Colonic mucosa (tissue), 4 donors: Measurements from ENCODE around the gene SPG11. TPM values are rescaled to one million over a fixed set of nuclear protein-coding genes. Genes with fewer than 3 reads are reported as not detected.
"Not testable (repeated sequence)": the region's sequence is repeated elsewhere in the genome, so short reads cannot be mapped to it uniquely, and the experiment has no call there.

ENCODE experiments used
- DNase-seq: peaks from one replicate; pipeline ENCODE4 v3.0.0-alpha.2; 2020
- H3K27ac ChIP-seq: fragments of 200-600 bp; one replicate; pipeline ENCODE4 v1.8.0; 2021
- H3K27me3 ChIP-seq: fragments of 200-600 bp; one replicate; pipeline ENCODE4 v1.8.0; 2021
- H3K36me3 ChIP-seq: fragments of 200-600 bp; one replicate; pipeline ENCODE4 v1.8.0; 2021
- H3K4me1 ChIP-seq: fragments of 200-600 bp; one replicate; pipeline ENCODE4 v1.8.0; 2021; ENCODE audit warnings: mild to moderate bottlenecking
- H3K4me3 ChIP-seq: fragments of 200-600 bp; one replicate; pipeline ENCODE4 v1.8.0; 2021
- H3K9ac ChIP-seq, 2 donors: one replicate each; pipeline ENCODE4 v1.7.0; 2013; ENCODE audit warnings: control low read depth in 2 of 2, low read depth in 2 of 2, low read length in 2 of 2
- H3K9me3 ChIP-seq: fragments of 200-600 bp; one replicate; pipeline ENCODE4 v1.8.0; 2021
- CTCF ChIP-seq: fragments of 200-600 bp; IDR thresholded peaks from one replicate; pipeline ENCODE4 v1.8.0; 2022; ENCODE audit warnings: antibody characterized with exemption, mild to moderate bottlenecking
- intact Hi-C: fragments of 100-400 bp; cut with DNase I; formaldehyde crosslinking; loops from one replicate; pipeline ENCODE4 v1.14.1; 2022
- total RNA-seq, 2 donors: library from RNA; stranded (reverse); fragmentation: NEBNext Ultra II Directional in 1 of 2; extraction: Animal tissue kit (Norgen Biotek cat#: 25700) in 1 of 2; gene quantifications; one replicate each; pipeline ENCODE4 v1.2.1, GENCODE V29; 2021
- donor health status: healthy.
- donor health status: DM: no; HTN: no; CAD: no.
- donor health status: DM: no; HTN: no; CAD: no.

The SPG11 gene
- total RNA-seq, 2 donors from 2014 or later, result 79.3 to 95.3 TPM

- peak overlapping the region; percentile 81 for H3K4me3 ChIP-seq
- H3K9me3 ChIP-seq, result no peaks in the 10 kb centered on the region
- H3K4me1 ChIP-seq, result peaks cover 8% of the 10 kb centered on the region
- no peak for TF ChIP-seq CTCF
- H3K27ac ChIP-seq, result peak overlapping the region; percentile 99
- H3K27me3 ChIP-seq, result no peaks in the 10 kb centered on the region
- no peaks in the 10 kb centered on the region for H3K36me3 ChIP-seq
- DNase-seq, result peak; percentile 56
- peak overlapping the region; percentile 62 to 81 for H3K9ac ChIP-seq
- intact Hi-C loops, result no loop called here
Observed at GRCh38 chr15:44535523-44536301, 127.8 kb downstream of the SPG11 start.

DNA sequence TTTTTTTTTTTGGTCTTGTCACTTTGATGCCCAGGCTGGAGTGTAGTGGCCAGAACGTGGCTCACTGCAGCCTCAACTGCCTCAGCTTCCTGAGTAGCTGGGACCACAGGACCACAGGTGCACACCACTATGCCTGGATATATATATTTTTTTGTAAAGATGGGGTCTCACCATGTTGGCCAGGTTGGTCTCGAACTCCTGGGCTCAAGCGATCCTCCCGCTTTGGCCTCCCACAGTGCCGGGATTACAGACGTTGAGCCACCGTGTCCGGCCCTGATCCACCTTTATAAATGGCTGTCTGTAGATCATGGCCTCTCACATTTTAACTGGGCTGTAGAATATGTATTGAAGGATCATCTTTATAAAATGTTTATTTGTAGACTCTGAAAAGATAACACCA is 128.4 kb downstream of the SPG11 start:
- intact Hi-C loops, result no loop called here
- no peak for TF ChIP-seq CTCF
- Histone ChIP-seq H3K27ac (no peak overlapping the region), H3K36me3 (no peaks in the 10 kb centered on the region), H3K27me3 (no peaks in the 10 kb centered on the region), H3K9me3 (no peaks in the 10 kb centered on the region), H3K4me1 (peaks cover 8% of the 10 kb centered on the region), H3K9ac (no peak overlapping the region), H3K4me3 (no peak overlapping the region)
- DNase-seq, result no peak

GRCh38 chr15:44532689-44533088 is 130.8 kb downstream of the SPG11 start:
- Histone ChIP-seq H3K9me3 (no peaks in the 10 kb centered on the region), H3K36me3 (no peaks in the 10 kb centered on the region), H3K27ac (no peak overlapping the region), H3K4me3 (no peak overlapping the region), H3K4me1 (peaks cover 5% of the 10 kb centered on the region), H3K9ac (no peak overlapping the region), H3K27me3 (no peaks in the 10 kb centered on the region)
- TF ChIP-seq CTCF, result no peak
- intact Hi-C loops, result no loop called here
- DNase-seq, result no peak

DNA sequence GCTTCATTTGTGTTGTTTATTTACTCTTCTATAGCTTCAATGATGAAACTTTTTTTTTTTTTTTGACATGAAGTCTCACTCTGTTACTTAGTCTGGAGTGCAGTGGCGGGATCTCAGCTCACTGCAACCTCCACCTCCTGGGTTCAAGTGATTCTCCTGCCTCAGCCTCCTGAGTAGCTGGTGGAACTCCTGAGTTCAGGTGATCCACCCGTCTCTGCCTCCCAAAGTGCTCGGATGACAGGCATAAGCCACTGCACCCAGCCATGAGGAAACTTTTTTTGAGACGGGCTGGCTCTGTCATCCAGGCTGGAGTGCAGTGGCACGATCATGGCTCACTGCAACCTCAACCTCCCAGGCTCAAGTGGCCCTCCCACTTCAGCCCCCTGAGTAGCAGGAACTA is 131.2 kb downstream of the SPG11 start:
- H3K9me3 ChIP-seq, H3K27ac ChIP-seq, H3K9ac ChIP-seq, H3K27me3 ChIP-seq, intact Hi-C loops, H3K4me1 ChIP-seq, H3K36me3 ChIP-seq, DNase-seq, H3K4me3 ChIP-seq: not testable (repeated sequence)

- Histone ChIP-seq H3K4me3 (no peak overlapping the region), H3K27ac (no peak overlapping the region), H3K4me1 (peaks cover 4% of the 10 kb centered on the region), H3K9ac (no peak overlapping the region), H3K36me3 (no peaks in the 10 kb centered on the region), H3K9me3 (no peaks in the 10 kb centered on the region), H3K27me3 (no peaks in the 10 kb centered on the region)
- TF ChIP-seq CTCF, result no peak
- DNase-seq, result no peak
- intact Hi-C loops, result no loop called here
Observed at GRCh38 chr15:44530653-44531052, 132.8 kb downstream of the SPG11 start.

DNA sequence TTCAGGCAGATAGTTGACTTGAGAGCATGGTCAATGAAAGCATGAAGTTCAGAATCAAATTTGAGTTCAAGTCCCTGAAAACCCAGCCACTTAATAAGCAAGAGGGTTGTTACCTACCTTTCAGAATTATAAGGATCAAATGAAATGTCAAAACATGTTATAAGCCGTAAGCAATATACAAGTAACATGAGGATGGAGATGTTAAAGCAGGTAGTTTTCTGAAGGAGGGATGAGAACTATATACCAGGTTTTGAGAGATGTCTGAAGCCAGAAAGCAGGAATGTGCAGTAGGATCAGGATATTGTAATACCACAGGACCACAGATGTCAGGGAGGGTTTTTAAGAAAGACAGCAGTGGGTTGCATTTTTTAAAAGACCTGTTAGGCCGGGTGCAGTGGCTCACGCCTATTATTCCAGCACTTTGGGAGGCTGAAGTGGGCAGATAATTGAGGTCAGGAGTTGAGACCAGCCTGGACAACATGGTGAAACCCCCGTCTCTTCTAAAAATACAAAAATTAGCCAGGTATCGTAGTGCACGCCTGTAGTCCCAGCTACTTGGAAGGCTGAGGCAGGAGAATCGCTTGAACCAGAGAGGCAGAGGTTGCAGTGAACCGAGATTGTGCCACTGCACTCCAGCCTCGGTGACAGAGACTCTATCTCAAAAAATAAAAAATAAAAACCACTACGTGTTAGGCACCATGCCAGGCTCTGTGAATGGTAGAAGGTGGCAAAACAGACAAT is 133.4 kb downstream of the SPG11 start:
- Histone ChIP-seq H3K4me1 (no peaks in the 10 kb centered on the region), H3K9ac (no peak overlapping the region), H3K9me3 (no peaks in the 10 kb centered on the region), H3K27ac (no peak overlapping the region), H3K36me3 (no peaks in the 10 kb centered on the region), H3K4me3 (no peak overlapping the region), H3K27me3 (no peaks in the 10 kb centered on the region)
- intact Hi-C loops, result no loop called here
- no peak for DNase-seq
- TF ChIP-seq CTCF, result no peak
